ENCODE results near the gene PHF14. TPM values are rescaled to one million over a fixed set of nuclear protein-coding genes. Genes with fewer than 3 reads are reported as not detected.
A peak's percentile ranks its signal among the peaks of the same experiment; 100 is the strongest.

The PHF14 gene
- total RNA-seq, 6 donors from 2014 or later = 19.0 to 85.9 (median 24.0) TPM

DNA sequence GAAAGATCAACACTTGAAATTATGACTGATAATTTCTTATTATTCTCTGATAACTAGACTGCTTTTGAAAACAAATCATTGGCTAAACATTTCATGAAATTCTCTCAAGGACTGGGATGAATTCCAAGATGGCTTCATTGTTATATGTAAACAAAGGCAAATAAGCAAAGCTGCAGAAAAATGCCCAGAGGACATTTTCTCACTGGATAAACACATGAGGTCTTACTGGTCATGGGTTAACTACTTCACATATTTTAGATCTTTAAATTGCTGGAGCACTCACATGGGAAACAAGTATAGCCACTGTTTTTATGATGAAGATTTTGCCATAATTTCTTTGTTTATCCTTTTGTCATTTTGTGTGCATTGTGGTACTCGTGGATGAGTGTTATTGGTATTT lies 239.1 kb downstream of the PHF14 start:
- no peak for TF ChIP-seq POLR2A (IDR thresholded peaks at IDR 0.05)
- TF ChIP-seq, protein P1, sequence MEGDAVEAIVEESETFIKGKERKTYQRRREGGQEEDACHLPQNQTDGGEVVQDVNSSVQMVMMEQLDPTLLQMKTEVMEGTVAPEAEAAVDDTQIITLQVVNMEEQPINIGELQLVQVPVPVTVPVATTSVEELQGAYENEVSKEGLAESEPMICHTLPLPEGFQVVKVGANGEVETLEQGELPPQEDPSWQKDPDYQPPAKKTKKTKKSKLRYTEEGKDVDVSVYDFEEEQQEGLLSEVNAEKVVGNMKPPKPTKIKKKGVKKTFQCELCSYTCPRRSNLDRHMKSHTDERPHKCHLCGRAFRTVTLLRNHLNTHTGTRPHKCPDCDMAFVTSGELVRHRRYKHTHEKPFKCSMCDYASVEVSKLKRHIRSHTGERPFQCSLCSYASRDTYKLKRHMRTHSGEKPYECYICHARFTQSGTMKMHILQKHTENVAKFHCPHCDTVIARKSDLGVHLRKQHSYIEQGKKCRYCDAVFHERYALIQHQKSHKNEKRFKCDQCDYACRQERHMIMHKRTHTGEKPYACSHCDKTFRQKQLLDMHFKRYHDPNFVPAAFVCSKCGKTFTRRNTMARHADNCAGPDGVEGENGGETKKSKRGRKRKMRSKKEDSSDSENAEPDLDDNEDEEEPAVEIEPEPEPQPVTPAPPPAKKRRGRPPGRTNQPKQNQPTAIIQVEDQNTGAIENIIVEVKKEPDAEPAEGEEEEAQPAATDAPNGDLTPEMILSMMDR (IDR thresholded peaks at IDR 0.05) = no peak
- no peak for TF ChIP-seq EP300 (IDR thresholded peaks at IDR 0.05)
- TF ChIP-seq POLR2AphosphoS5 (IDR thresholded peaks at IDR 0.05) = no peak
- ATAC-seq (ENCODE audit: low FRiP score in 2 of 2) (no peak), DNase-seq (no peak)
- Histone ChIP-seq H3K27me3 (no peaks in the 10 kb centered on the region), H3K36me3 (no peaks in the 10 kb centered on the region), H3K4me1 (peaks cover 0 to 28% (median 18%) of the 10 kb centered on the region in 4 donors), H3K27ac (no peak overlapping the region), H3K9me3 (no peaks in the 10 kb centered on the region), H3K4me3 (no peak overlapping the region)
- 16 to 19% methylated on average over 1 of the region's 1 CpG for WGBS, 2 donors

GRCh38 chr7:11213266-11213665 lies 239.6 kb downstream of the PHF14 start:
- Histone ChIP-seq H3K27ac (no peak overlapping the region), H3K4me1 (peaks cover 0 to 28% (median 18%) of the 10 kb centered on the region in 4 donors), H3K36me3 (no peaks in the 10 kb centered on the region), H3K4me3 (no peak overlapping the region), H3K9me3 (no peaks in the 10 kb centered on the region), H3K27me3 (no peaks in the 10 kb centered on the region)
- WGBS, 2 donors = 44 to 46% methylated on average over 1 of the region's 1 CpG
- DNase-seq (no peak), ATAC-seq (ENCODE audit: low FRiP score in 2 of 2) (no peak)
- TF ChIP-seq POLR2AphosphoS5 (IDR thresholded peaks at IDR 0.05) (no peak), EP300 (IDR thresholded peaks at IDR 0.05) (no peak), POLR2A (IDR thresholded peaks at IDR 0.05) (no peak)
- TF ChIP-seq, protein P1 (IDR thresholded peaks at IDR 0.05) = no peak

- WGBS, 2 donors = 69 to 90% methylated on average over 2 of the region's 2 CpGs
- ATAC-seq (ENCODE audit: low FRiP score in 2 of 2) (no peak), DNase-seq (peak in 1 of 2 donors; percentile 60)
- Histone ChIP-seq H3K4me1 (peaks cover 6 to 28% (median 20%) of the 10 kb centered on the region in 4 donors), H3K4me3 (no peak overlapping the region), H3K27ac (no peak overlapping the region), H3K27me3 (no peaks in the 10 kb centered on the region), H3K9me3 (no peaks in the 10 kb centered on the region), H3K36me3 (no peaks in the 10 kb centered on the region)
- no peak for TF ChIP-seq POLR2A (IDR thresholded peaks at IDR 0.05)
- TF ChIP-seq EP300 (IDR thresholded peaks at IDR 0.05) = no peak
- TF ChIP-seq, protein P1 (IDR thresholded peaks at IDR 0.05) = no peak
- no peak for TF ChIP-seq POLR2AphosphoS5 (IDR thresholded peaks at IDR 0.05)
Measured at GRCh38 chr7:11216276-11216675, 242.6 kb downstream of the PHF14 start.

- no peak for TF ChIP-seq POLR2AphosphoS5 (IDR thresholded peaks at IDR 0.05)
- TF ChIP-seq EP300 (IDR thresholded peaks at IDR 0.05) = no peak
- TF ChIP-seq POLR2A (IDR thresholded peaks at IDR 0.05) = no peak
- TF ChIP-seq, protein P1 (IDR thresholded peaks at IDR 0.05) = no peak
- Histone ChIP-seq H3K27me3 (no peaks in the 10 kb centered on the region), H3K27ac (no peak overlapping the region), H3K4me3 (no peak overlapping the region), H3K36me3 (no peaks in the 10 kb centered on the region), H3K9me3 (no peaks in the 10 kb centered on the region), H3K4me1 (peaks cover 9 to 14% (median 11%) of the 10 kb centered on the region in 4 donors)
- DNase-seq (no peak), ATAC-seq (ENCODE audit: low FRiP score in 2 of 2) (no peak)
- WGBS, 2 donors = 72 to 74% methylated on average over 6 of the region's 6 CpGs
Measured at GRCh38 chr7:11217848-11218565, 244.3 kb downstream of the PHF14 start.
